GM21381 (cell line): Measurements from ENCODE around the gene DDX60.
"Not testable (repeated sequence)": the region's sequence is repeated elsewhere in the genome, so short reads cannot be mapped to it uniquely, and the experiment has no call there.

Source experiments
- ATAC-seq: cut with Tn5 transposase; IDR thresholded peaks from one replicate; pipeline ENCODE4 v1.9.1; 2021; ENCODE audit warnings: mild to moderate bottlenecking, moderate library complexity; ENCODE audit not compliant: unreplicated experiment

The DDX60 gene

GRCh38 chr4:168293386-168293975 lies 25.1 kb downstream of the DDX60 start:
- ATAC-seq: peak; percentile 65

GRCh38 chr4:168291242-168291641 lies 27.3 kb downstream of the DDX60 start:
- ATAC-seq: no peak

GRCh38 chr4:168285850-168286249 lies 32.7 kb downstream of the DDX60 start:
- not testable (repeated sequence) for ATAC-seq

GRCh38 chr4:168279556-168279955 lies 39.0 kb downstream of the DDX60 start:
- no peak for ATAC-seq

- ATAC-seq: no peak
These were observed 42.7 kb downstream of the DDX60 start for GRCh38 chr4:168275836-168276235.

- ATAC-seq: no peak
These were observed 43.7 kb downstream of the DDX60 start for GRCh38 chr4:168274871-168275270.

- ATAC-seq: no peak
These were observed 44.7 kb downstream of the DDX60 start for GRCh38 chr4:168273838-168274237.

- no peak for ATAC-seq
These were observed 46.1 kb downstream of the DDX60 start for GRCh38 chr4:168272488-168272887.

- ATAC-seq: no peak
These were observed 48.7 kb downstream of the DDX60 start for GRCh38 chr4:168269896-168270295.

- ATAC-seq: no peak
These were observed 53.2 kb downstream of the DDX60 start for GRCh38 chr4:168265327-168265726.

- no peak for ATAC-seq
These were observed 53.6 kb downstream of the DDX60 start for GRCh38 chr4:168264903-168265302.

- ATAC-seq: no peak
These were observed 55.5 kb downstream of the DDX60 start for GRCh38 chr4:168263039-168263438.

GRCh38 chr4:168259096-168259495 lies 59.5 kb downstream of the DDX60 start:
- peak; percentile 70 for ATAC-seq

GRCh38 chr4:168257768-168258167 lies 60.8 kb downstream of the DDX60 start:
- ATAC-seq: no peak

GRCh38 chr4:168248176-168248710 lies 70.3 kb downstream of the DDX60 start:
- ATAC-seq: no peak

GRCh38 chr4:168247603-168248002 lies 70.9 kb downstream of the DDX60 start:
- no peak for ATAC-seq

- no peak for ATAC-seq
These were observed 76.6 kb downstream of the DDX60 start for GRCh38 chr4:168241953-168242352.

GRCh38 chr4:168240821-168241220 lies 77.7 kb downstream of the DDX60 start:
- ATAC-seq: no peak

- ATAC-seq: no peak
These were observed 97.3 kb downstream of the DDX60 start for GRCh38 chr4:168221301-168221700.

- ATAC-seq: no peak
These were observed 97.7 kb downstream of the DDX60 start for GRCh38 chr4:168220893-168221292.

- ATAC-seq: no peak
These were observed 99.9 kb downstream of the DDX60 start for GRCh38 chr4:168218645-168219044.

GRCh38 chr4:168213511-168213910 lies 105.0 kb downstream of the DDX60 start:
- ATAC-seq: not testable (repeated sequence)

- no peak for ATAC-seq
These were observed 105.9 kb downstream of the DDX60 start for GRCh38 chr4:168212656-168213055.
